HL-60 (cell line): Measurements from ENCODE around the gene SMAD2.

Source experiments
- CTCF ChIP-seq: IDR thresholded peaks from one replicate; pipeline ENCODE4 v1.5.1; 2011; ENCODE audit warnings: low read length, control low read depth, inconsistent platforms; ENCODE audit not compliant: insufficient read depth
- GABPA ChIP-seq: IDR thresholded peaks from 2 replicates; pipeline ENCODE4 v1.6.1; 2012; ENCODE audit warnings: low read depth
- POLR2AphosphoS5 ChIP-seq: IDR thresholded peaks from 2 replicates; pipeline ENCODE4 v1.6.1; 2012; ENCODE audit warnings: low read depth
- SPI1 ChIP-seq: IDR thresholded peaks from 2 replicates; pipeline ENCODE4 v1.6.1; 2012; ENCODE audit warnings: low read depth, mild to moderate bottlenecking, borderline replicate concordance
- TF ChIP-seq, protein P1 (sequence below): IDR thresholded peaks from 2 replicates; pipeline ENCODE4 v1.6.1; 2012; ENCODE audit warnings: low read depth; ENCODE audit not compliant: insufficient replicate concordance

GRCh38 chr18:47929681-47930198 lies 719 bp downstream of the SMAD2 start:
- TF ChIP-seq CTCF: no peak
- TF ChIP-seq, protein P1, sequence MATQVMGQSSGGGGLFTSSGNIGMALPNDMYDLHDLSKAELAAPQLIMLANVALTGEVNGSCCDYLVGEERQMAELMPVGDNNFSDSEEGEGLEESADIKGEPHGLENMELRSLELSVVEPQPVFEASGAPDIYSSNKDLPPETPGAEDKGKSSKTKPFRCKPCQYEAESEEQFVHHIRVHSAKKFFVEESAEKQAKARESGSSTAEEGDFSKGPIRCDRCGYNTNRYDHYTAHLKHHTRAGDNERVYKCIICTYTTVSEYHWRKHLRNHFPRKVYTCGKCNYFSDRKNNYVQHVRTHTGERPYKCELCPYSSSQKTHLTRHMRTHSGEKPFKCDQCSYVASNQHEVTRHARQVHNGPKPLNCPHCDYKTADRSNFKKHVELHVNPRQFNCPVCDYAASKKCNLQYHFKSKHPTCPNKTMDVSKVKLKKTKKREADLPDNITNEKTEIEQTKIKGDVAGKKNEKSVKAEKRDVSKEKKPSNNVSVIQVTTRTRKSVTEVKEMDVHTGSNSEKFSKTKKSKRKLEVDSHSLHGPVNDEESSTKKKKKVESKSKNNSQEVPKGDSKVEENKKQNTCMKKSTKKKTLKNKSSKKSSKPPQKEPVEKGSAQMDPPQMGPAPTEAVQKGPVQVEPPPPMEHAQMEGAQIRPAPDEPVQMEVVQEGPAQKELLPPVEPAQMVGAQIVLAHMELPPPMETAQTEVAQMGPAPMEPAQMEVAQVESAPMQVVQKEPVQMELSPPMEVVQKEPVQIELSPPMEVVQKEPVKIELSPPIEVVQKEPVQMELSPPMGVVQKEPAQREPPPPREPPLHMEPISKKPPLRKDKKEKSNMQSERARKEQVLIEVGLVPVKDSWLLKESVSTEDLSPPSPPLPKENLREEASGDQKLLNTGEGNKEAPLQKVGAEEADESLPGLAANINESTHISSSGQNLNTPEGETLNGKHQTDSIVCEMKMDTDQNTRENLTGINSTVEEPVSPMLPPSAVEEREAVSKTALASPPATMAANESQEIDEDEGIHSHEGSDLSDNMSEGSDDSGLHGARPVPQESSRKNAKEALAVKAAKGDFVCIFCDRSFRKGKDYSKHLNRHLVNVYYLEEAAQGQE: no peak
- TF ChIP-seq POLR2AphosphoS5: no peak
- no peak for TF ChIP-seq SPI1
- no peak for TF ChIP-seq GABPA
